ENCODE results near the gene PPP2R3A. TPM values are rescaled to one million over a fixed set of nuclear protein-coding genes. Genes with fewer than 3 reads are reported as not detected.

Gene PPP2R3A
- total and polyA plus RNA-seq, 2 donors (not counting 3 experiments of a cell fraction or from before 2014, with no cell fraction given): 3.3 to 14.6 TPM

DNA sequence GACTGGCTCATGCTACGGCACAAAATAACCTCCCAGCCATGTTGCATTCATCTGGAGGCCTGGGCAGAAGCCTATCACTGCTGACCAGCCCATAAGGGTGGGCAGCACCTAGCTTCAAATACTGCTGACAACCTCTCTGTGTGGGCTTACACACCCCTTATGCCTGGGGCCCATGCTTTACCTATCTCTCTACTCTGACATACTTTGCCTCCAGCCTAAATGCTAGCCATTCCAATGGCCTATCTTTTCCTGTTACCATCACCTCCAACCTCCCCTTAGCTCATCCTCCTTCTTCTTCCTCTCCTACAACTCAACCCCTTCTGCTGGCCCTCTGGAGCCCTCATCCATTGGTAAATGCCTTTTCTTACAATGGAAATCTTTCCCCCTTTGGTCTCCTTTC lies 41.0 kb upstream of the PPP2R3A start:
- CTCF ChIA-PET: interaction anchor here (0.7 to 17.9 kb wide), 2 partner anchors 117 to 146 kb away, joined by 3 to 280 read pairs; no protein-coding TSS in a partner anchor
- H3K4me3 ChIP-seq (replicated peaks in 1 of 3; ENCODE audit: insufficient read depth in 1 of 3, low read depth in 1 of 3, low read length in 3 of 3): no peak overlapping the region
- H3K4me1 ChIP-seq (ENCODE audit: control insufficient read depth, extremely low read depth, insufficient read depth, low read length): no peaks in the 10 kb centered on the region
- H3K27ac ChIP-seq (ENCODE audit: insufficient read depth, low read depth, low read length): no peak overlapping the region
- H3K9me3 ChIP-seq (replicated peaks; ENCODE audit: control insufficient read depth, insufficient read depth, low read length): no peaks in the 10 kb centered on the region
- no peak overlapping the region for H3K9ac ChIP-seq (replicated peaks; ENCODE audit: extremely low read depth, insufficient read depth, low read length)
- H4K20me1 ChIP-seq (replicated peaks; ENCODE audit: control insufficient read depth, extremely low read depth, insufficient read depth, low read length): no peaks in the 10 kb centered on the region
- no peak for FAIRE-seq
- H3K4me2 ChIP-seq (ENCODE audit: insufficient read depth, low read length): no peak overlapping the region
- POLR2A ChIA-PET: no interaction called here
- TF ChIP-seq POLR2A (IDR thresholded peaks at IDR 0.05; ENCODE audit: low read depth, low read length): no peak
- TF ChIP-seq EZH2 (IDR thresholded peaks at IDR 0.05; ENCODE audit: borderline replicate concordance, low read depth, low read length, severe bottlenecking): no peak
- no peak for TF ChIP-seq GATA2 (IDR thresholded peaks at IDR 0.05; ENCODE audit: insufficient read depth, insufficient read length, low read depth, low read length)
- TF ChIP-seq, protein P1, sequence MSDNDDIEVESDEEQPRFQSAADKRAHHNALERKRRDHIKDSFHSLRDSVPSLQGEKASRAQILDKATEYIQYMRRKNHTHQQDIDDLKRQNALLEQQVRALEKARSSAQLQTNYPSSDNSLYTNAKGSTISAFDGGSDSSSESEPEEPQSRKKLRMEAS (IDR thresholded peaks at IDR 0.05; ENCODE audit: insufficient read depth, insufficient read length): no peak
- TF ChIP-seq JUN (IDR thresholded peaks at IDR 0.05; ENCODE audit: borderline replicate concordance, insufficient read depth, insufficient read length, low read depth): no peak
- TF ChIP-seq FOS (IDR thresholded peaks at IDR 0.05; ENCODE audit: borderline replicate concordance, insufficient read depth, low read length): no peak
- no peak for TF ChIP-seq POLR2AphosphoS5 (IDR thresholded peaks at IDR 0.05; ENCODE audit: insufficient read depth, low read depth, low read length)
- TF ChIP-seq MYC (IDR thresholded peaks at IDR 0.05; ENCODE audit: low read depth, low read length): no peak
- TF ChIP-seq, protein P2, sequence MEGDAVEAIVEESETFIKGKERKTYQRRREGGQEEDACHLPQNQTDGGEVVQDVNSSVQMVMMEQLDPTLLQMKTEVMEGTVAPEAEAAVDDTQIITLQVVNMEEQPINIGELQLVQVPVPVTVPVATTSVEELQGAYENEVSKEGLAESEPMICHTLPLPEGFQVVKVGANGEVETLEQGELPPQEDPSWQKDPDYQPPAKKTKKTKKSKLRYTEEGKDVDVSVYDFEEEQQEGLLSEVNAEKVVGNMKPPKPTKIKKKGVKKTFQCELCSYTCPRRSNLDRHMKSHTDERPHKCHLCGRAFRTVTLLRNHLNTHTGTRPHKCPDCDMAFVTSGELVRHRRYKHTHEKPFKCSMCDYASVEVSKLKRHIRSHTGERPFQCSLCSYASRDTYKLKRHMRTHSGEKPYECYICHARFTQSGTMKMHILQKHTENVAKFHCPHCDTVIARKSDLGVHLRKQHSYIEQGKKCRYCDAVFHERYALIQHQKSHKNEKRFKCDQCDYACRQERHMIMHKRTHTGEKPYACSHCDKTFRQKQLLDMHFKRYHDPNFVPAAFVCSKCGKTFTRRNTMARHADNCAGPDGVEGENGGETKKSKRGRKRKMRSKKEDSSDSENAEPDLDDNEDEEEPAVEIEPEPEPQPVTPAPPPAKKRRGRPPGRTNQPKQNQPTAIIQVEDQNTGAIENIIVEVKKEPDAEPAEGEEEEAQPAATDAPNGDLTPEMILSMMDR (IDR thresholded peaks at IDR 0.05; ENCODE audit: extremely low read depth in 1 of 2, insufficient read depth in 1 of 2, low read depth in 1 of 2, low read length in 2 of 2): no peak
- no peaks in the 10 kb centered on the region for H3K9me1 ChIP-seq (replicated peaks; ENCODE audit: control insufficient read depth, extremely low read depth, insufficient read depth, low read length)
- dilution Hi-C loops (cut with MboI; ENCODE audit: extremely low pct_ligation_motif_present, low sequenced_read_pairs) (no loop called here), intact Hi-C loops (cut with micrococcal nuclease) (no loop called here)
- H3K27me3 ChIP-seq (ENCODE audit: control insufficient read depth in 2 of 2, insufficient read depth in 2 of 2, low read length in 2 of 2): peaks cover 2% of the 10 kb centered on the region in 2 experiments
- no peaks in the 10 kb centered on the region for H3K36me3 ChIP-seq (ENCODE audit: control insufficient read depth in 2 of 2, extremely low read depth in 1 of 2, insufficient read depth in 2 of 2, low read length in 2 of 2)
- no peak for DNase-seq (ENCODE audit: low read depth, low spot score)
- no peaks in the 10 kb centered on the region for H3K79me2 ChIP-seq (ENCODE audit: control insufficient read depth, insufficient read depth, low read length)
- BruUV-seq (replicated peaks): no TSS peak
- H2AFZ ChIP-seq (ENCODE audit: low read depth, low read length): no peak overlapping the region

Data from endothelial cell of umbilical vein (primary cell).